ENCODE measurements around the gene SNX22.

The SNX22 gene

DNA sequence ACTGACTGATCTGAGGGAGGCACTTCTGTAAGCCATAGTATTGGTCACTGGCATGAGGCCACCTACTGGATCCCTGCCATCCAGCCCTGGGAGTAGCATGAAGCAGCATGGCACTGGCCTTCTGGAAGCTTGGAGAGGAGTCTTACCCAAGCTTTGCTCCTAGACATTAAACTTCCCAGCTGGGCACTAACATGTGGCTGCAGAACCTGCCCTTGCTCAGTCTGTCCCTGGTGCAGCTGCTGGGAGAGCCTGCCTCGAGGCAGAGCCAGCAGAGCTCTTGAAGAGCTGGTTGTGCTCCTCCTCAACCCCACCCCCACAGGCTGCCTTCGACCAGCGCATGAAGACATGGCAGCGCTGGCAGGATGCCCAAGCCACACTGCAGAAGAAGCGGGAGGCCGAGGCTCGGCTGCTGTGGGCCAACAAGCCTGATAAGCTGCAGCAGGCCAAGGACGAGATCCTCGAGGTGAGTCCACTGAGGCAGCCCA, 17.1 kb upstream of the SNX22 start:
- no peak for DNase-seq (ENCODE audit: low read depth in 2 of 2)

DNA sequence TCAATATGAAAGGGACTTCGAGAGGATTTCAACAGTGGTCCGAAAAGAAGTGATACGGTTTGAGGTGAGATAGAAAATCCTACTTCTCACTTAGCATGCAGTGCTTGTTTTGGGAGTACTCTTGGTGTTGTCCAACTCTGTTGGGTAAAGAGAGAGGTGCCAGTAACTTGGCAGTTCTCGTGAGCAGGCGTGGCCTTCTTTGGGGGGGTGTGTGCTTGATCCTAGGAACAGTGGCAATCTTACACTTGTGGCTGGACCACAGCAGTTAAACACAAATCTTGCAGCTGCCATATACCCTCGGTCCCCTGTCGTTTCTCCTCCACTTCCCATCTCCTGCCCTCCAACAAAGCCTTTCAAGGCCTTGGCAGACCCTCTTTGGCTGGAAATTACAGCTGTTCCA, 15.2 kb upstream of the SNX22 start:
- DNase-seq (ENCODE audit: low read depth in 2 of 2), result no peak

DNA sequence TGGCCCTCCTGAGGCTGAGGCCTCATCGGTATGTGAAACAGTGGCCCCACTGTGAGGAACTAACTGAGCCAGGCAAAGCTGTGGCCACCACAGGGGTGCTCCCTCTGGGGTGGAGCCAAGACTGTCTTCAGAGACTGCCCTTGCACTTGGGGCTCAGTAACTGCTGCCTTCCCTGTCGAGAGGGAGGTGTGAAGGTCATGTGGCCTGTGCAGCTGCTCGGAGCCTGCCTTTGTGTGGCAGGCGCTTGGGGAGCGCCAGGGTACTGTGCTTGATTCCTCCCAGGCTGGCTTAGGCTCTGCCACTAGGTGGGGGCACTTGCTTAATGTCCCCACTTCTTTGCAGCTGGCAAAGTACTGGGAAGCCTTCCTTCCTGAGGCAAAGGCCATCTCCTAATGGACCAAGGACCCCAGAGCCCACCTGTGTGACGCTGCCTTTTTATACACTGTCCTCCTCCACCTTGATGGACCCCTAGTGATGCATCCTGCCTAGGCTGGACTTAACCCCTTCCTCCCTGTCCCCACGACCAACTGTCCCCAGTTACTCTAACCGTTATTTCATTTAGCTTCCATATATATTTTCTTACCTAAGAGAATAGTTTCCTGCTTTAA, 14.2 kb upstream of the SNX22 start:
- DNase-seq (ENCODE audit: low read depth in 2 of 2), result no peak

DNA sequence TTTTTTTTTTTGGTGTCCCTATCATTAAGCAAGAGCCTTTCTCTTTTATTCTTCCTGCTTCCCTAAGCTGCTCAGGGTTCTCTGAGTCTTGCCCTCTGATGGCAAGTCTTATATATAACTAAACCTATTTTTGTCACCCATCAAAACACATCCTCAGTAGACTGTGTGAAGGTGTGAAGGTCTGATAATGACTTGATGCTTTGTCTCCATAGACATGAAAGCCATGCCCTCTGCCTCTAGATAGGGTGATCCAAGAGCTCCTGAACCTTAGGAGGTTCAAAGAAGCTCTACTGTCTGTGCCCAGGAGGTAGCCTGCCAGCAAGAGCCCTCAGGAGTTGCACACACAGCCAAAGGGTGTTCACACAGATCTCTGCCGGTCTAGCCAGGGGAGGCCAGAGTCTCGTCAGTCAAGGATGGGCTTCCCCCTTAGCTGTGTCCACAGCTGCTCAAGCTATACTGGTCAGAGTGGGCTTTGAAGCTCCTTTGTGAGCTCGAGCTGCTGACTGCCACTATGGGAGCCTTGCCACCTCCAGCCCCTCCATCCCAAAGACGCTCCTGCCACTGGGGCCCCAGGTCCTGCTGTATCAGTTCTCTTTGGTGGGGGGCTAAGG, 13.1 kb upstream of the SNX22 start:
- DNase-seq (ENCODE audit: low read depth in 2 of 2), result no peak

DNA sequence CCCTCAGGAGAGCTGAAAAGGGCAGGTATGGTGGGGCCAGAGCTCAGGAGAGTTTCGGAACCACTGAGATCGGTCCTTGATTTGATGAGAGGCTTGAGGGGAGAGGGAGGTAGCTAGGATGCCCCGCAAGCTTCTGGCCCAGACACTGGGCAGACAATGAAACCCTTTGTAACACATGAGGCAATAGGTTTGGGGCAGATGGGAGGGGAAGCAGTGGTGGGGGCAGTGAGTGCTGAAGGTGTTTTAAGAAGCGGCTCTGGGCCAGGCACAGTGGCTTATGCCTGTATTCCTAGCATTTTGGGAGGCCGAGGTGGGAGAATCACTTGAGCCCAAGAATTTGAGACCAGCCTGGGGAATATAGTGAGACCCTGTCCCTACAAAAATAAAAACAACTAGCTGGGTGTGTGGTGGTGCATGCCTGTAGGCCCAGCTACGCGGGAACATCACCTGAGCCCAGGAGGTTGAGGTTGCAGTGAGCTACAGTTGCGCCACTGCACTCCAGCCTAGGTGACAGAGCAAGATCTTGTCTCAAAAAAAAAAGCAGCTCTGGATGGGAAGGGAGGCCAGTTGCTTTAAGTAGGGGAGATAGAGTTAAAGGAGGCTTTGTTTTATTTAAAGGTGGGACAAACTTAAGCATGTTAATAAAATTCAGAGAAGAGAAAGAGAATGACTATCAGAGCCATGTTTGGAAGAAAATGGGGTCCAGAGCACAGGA, 9.6 kb upstream of the SNX22 start:
- no peak for DNase-seq (ENCODE audit: low read depth in 2 of 2)

DNA sequence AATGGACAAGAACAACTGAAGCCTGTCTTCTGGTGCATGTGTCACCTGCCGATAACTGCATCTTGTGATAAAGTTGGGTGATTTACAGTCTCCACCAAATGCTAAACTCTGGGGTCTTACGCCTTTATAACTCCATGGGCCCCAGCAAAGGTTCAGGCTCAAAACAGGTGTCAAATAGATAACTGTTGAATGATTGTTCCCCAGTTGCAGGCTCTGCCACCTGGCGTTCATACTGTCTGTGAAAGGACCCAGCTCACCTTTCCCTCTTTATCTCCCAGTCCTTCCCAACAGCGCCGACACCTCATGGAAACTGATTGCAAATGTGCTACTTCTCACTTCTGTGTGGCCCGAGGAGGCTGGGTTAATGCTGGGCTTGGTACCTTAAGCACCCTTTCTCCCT, 8.3 kb upstream of the SNX22 start:
- no peak for DNase-seq (ENCODE audit: low read depth in 2 of 2)

DNA sequence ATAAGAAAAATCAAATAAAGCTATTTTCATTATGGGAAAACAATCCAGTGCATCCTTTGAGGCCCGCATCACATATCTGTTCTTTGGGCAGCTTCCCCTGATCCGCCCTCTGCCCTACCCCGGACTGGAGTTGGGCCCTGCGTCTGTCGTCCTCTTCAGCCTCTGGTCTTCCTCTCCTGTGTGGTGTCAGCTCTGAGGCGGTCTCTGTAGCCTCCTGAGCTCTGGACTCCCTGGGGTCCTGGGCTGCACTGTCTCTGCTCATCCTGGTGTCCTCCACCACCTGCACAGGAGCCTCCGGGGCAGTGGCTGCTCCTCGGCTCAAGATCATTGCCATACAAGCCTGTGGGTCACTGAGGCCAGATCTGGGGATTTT, 7.4 kb upstream of the SNX22 start:
- no peak for DNase-seq (ENCODE audit: low read depth in 2 of 2)

DNA sequence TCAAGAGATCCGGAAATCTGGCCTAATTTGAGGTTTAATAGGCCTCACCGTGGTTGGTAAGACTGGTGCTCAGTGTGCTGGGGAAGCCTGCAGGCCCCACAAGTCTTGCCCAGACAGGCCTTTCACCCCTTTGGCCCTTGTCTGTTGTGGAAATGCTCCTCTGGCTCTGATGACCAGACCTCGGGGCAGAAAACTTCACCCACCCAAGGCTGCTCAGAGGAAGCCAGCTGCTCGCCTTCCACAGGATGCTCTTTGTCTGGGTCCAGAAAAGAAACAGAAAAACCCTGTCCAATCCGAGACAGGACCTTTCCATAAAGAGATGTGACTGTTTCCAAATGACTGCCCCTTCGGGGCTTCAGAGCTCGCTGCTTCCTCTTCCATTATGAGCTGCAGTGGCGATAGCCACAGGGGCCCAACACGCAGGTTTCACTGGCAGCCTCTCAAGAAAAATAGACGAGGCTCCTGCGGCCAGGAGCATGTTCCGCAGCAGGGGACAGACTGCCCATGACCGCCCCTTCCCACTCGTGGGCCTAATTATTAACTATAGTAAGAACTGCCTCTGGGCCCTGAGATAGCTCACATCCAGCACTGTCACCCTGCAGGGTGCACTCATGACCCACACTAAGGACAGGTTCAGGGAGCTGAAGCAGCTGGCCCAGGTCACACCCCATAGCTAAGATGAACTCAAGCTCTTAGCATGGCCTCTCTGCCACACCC, 6.8 kb upstream of the SNX22 start:
- no peak for DNase-seq (ENCODE audit: low read depth in 2 of 2)

DNA sequence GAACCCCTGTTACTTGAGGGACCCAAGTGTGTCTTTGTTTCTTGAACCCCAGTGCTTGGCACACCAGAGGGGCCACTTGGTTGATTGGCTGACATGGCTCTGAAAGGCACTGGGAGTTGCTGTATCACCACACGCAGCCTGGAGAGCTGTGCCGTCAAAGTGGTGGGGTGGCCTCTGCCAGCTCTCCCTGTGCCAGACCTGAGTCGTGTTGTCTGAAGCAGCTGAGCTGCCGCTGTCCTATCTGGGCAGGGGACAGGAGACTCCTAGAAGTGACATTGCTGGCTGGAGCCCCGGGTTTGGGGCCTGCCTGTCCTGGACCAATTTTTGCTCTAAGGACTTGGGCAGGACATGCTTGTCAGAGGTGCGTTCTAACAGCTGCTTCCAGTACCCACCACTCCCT, 5.5 kb upstream of the SNX22 start:
- DNase-seq (ENCODE audit: low read depth in 2 of 2), result no peak

DNA sequence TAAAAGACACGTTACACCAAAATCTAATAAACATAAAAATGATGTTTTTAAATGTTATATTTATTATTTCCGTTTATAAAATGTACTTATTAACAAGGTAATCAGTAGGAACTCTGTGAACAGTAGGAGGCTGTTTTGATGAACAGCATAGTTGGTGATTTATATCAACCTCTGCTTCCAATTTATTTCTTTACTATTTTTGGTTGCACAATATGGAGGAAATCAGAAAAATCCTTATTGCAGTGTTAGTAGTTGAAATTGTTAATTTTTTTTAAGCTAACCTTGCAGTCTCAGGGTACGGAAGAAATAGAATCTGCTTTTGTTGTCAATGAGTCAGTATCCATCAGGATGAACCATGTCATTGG, 5.0 kb upstream of the SNX22 start:
- no peak for DNase-seq (ENCODE audit: low read depth in 2 of 2)

DNA sequence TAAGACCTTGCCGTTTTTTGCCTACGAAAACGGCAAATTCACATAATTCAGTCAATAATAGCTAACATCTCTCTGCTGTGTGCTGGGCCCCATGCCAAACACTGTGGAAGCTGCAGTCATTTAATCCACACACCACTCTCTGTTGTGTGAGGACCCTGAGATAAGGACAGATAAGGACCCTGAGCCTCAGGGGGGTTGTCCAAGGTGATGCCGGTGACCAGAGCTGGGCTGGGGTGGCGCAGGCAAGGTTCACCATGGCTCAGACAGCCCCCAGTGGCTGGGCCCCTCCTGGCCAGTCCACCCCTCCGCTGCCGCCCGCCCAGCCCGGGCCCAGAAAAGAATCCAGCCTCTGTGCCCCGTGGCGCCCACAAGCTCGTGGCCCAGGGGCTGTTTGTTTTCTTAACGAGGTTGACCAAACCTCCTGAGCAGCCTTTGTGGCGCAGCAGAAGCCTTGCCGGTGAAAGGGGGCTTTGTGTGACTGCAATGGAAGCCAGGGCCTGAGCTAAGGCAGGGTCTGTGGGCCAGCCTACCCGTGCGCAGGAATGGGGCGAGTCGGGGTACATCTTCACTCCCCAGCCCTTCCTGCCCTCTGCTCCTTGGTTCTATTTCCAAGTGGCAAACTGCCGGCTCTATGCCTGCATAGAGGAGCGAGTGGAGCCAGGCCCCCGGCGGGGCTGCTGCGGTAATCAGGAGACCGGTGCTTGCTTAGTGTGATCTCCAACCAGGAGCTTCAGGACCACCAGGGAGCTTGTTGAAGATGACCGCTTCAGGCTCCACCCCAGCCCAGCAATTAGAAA, 4.4 kb upstream of the SNX22 start:
- no peak for DNase-seq (ENCODE audit: low read depth in 2 of 2)

DNA sequence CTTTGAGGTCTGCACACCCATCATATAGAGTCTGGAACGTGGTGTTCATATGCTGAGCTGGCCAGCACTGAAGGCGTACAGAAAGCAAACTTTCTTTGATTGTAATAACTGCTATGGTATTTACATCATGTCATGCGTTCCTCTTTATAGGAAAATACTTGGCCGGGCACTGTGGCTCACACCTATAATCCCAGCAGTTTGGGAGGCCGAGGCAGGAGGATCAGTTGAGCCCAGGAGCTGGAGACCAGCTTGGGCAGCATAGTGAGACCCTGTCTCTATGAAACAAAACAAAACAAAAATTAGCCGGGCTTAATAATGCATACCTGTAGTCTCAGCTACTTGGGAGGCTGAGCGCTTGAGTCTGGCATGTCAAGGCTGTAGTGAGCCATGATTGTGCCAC, 3.4 kb upstream of the SNX22 start:
- no peak for DNase-seq (ENCODE audit: low read depth in 2 of 2)

DNA sequence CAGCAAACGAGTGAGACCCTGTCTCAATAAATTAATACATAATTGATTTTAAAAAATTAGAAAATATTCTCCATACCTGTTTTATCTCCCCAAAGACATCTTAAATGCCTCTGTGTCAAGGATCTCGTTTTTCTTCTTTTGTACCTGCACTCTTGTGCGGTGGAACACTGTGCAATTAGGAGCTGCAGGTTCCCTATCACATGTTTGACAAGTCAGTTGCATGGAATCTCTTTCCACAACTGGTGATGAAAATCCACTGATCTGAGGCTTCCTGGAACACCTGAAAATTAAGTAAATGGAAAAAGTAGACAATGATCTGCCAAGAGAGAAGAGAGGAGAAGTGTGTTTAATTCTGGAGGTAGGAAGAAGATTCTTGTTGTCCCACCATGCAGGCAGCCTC, 3.0 kb upstream of the SNX22 start:
- no peak for DNase-seq (ENCODE audit: low read depth in 2 of 2)

DNA sequence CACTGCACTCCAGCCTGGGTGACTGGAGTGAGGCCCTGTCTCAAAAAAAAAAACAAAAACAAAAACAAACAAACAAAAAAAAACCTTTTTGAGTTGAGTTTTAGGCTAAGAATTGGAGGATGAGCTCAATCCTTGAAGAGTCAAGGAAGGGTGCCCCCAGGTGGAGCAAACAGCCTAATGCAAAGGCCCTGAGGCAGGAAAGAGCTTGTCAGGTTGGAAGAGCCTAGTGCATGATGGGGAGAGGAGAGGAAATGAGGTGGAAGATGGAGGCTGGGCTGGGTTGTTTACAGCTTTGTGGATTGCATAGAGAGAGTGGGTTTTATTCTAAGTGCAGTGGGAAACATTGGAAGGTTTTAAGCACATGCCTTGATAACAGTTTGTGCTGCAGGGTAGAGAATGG, 2.1 kb upstream of the SNX22 start:
- DNase-seq (ENCODE audit: low read depth in 2 of 2), result no peak

DNA sequence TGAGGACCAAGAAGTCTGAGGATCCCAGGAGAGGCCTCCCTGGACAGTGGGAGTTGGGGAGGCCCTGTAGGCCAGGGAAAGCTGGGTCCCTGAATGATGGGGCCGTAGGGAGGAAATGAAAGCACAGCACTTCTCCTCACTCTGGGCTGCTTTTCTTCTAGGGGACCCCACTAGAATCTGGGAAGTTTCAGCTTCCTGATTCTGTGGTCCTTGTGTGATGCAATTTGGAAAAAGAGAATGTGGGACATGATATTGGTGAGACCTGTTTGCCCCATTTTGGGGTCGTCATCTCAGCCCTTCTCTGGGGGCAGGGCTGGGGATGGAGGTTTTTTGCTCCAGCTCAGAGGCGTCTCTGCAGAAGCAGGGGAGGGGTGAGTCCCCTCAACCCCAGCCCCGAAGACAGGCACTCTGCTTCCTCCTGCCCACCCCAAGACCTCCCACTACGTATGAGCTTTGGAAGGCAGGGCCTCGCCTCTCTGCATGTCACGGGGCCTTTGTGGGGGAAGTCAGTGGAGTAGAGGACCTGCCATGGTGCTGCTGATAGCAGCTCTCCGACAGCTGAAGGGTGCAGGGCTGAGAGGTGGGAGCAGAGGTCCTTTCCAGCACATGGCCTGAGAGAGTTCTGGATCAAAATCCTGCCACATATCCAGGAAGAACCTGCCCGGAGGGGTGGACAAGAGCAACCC, 1.5 kb upstream of the SNX22 start:
- no peak for DNase-seq (ENCODE audit: low read depth in 2 of 2)

DNA sequence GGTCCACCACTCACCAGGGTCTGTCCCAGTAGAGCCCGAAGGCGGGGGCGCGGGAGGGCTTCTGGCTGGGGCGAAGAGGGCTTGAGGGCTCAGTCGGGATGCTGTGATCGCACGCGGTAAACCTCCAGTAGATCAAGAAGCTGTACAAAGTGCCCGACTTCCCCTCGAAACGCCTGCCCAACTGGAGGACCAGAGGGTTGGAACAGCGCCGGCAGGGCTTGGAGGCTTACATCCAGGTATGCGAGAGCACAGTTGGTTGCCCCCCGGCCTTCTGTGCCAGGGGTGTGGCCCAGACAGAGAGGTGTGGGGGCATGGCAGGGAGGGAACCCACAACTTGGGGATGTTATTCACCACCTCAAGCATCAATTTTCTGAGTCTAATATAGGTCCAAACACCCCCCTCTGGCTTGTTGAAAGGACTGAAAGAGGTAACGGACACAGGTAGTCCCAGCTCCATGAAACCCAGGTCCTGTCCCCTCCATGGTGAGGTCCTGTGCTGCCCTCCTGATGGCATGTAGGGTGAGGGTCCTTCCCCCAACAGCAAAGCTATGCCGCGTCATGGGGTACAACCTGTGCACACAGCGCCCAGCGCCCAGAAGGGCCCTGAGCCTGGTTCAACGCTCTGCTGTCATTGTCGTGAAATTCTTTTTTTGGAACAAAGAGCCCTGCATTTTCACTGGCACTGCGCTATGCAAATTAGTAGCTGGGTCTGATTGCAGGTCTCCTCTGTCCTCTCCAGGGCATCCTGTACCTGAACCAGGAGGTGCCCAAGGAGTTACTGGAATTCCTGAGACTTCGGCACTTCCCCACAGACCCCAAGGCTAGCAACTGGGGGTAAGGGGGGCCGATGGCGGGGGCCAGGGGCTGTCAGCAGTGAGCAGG, 1.2 kb downstream of the SNX22 start:
- DNase-seq (ENCODE audit: low read depth in 2 of 2), result no peak

DNA sequence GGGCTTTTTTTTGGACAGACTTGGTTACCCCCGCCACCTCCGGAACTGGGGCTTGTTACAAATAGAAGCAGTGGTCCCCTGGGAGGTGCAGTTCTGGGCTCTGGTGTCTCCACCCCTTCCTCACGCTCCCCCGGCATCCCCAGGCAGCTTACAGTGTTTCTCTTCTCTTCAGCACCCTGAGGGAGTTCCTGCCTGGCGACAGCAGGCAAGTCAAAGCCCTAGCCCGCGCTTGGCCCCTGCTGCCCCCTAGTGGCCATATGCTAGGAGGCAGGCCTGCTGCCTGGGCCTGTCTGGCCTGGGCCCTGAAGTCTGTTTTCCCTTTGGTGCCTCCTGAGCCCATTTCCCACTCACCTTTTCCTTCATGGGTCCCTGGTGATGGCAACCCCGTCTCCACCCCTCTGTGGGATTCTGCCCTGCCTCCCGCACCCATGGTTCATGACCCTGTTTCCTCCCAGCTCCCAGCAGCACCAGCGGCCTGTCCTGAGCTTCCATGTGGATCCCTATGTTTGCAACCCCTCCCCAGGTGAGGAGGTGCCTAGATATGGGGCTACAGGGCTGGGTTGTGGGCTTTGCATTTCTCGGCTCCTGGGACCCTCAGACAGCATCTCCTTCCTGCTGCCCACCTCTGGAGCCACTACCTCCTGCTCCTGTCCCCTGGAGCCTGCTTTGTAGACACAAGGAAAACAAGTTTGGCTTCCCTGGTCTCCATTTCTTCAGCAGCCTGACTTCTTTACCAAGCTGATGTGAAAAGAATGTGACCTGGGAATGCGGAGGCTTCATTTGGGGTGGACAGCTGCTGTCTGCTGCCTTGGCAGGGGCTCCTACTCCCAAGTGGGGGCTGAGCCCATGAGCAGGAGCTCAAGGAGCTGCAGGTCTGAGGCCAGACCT, 2.2 kb downstream of the SNX22 start:
- DNase-seq (ENCODE audit: low read depth in 2 of 2), result peak; percentile 81 to 92

DNA sequence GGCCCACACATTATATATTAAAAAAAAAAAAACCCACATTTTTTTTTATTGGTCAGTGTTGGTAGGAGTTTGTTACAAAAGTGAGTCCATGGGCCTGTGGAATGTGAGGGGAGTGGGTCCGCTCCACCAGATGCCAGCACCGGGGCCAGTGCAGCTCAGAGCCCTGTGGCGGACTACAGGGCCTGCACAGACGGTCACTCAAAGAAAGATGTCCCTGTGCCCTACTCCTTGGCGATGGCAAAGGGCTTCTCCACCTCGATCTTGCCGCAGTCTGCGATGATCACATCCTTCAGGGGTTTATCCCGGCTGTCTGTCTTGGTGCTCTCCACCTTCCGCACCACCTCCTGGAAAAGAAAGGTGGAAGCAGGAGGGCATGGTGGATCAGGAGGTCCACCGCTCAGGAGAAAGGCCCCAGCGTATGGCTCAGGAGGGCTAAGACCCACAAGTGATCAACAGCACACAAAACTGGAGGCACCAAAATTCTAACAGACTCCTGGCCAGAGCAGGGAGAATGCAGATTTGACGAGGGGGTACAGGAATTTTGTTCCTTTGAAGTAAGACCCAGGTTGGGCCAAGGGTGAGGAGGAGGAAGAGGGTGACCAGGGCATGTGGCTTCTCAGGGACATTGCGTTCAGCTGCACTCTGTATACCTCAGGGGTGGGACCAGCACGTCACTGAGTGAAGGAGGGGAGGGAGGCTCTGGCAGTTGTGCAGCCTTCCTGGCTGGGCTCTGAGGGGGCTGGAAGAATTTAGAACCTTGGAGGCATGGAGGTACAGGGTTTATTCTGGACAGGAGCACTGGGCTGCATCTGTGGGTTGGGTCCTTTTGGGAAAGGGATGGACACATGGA, 4.5 kb downstream of the SNX22 start:
- no peak for DNase-seq (ENCODE audit: low read depth in 2 of 2)

All from stimulated activated CD4-positive, alpha-beta T cell treated with anti-CD3 and anti-CD28 coated beads, Interleukin-15, amount 100 ng/mL, for 48 hours (primary cell).